ENCODE results near the gene LDHAL6A.

Gene LDHAL6A

GRCh38 chr11:18485913-18486528 lies 30.4 kb downstream of the LDHAL6A start:
- Histone ChIP-seq H3K27me3 (ENCODE audit: insufficient read depth, low read length, poor library complexity, severe bottlenecking) (no peaks in the 10 kb centered on the region), H4K20me1 (ENCODE audit: insufficient read depth, low read length, poor library complexity, severe bottlenecking) (no peaks in the 10 kb centered on the region), H3K9me2 (replicated peaks; ENCODE audit: low read depth, low read length) (no peaks in the 10 kb centered on the region), H3K36me3 (ENCODE audit: insufficient read depth, low read length) (peaks cover 48% of the 10 kb centered on the region), H3K9me3 (ENCODE audit: insufficient read depth, low read depth, low read length) (no peaks in the 10 kb centered on the region), H3K9ac (ENCODE audit: low read depth, low read length, poor library complexity, severe bottlenecking) (no peak overlapping the region), H3F3A (ENCODE audit: low read depth) (no peaks in the 10 kb centered on the region), H3K79me2 (ENCODE audit: insufficient read depth, low read length) (no peaks in the 10 kb centered on the region), H2AFZ (ENCODE audit: low read length) (no peak overlapping the region), H3K4me1 (ENCODE audit: insufficient read depth, low read length, poor library complexity, severe bottlenecking) (no peaks in the 10 kb centered on the region), H3K4me2 (ENCODE audit: low read depth, low read length, poor library complexity, severe bottlenecking) (no peak overlapping the region), H3K4me3 (ENCODE audit: low read length, poor library complexity, severe bottlenecking) (no peak overlapping the region)
- TF ChIP-seq EZH2phosphoT487 (IDR thresholded peaks at IDR 0.05; ENCODE audit: borderline replicate concordance) (no peak), CTCF (conservative IDR thresholded peaks at IDR 0.05; ENCODE audit: low read length) (no peak)

GRCh38 chr11:18490319-18490718 lies 34.7 kb downstream of the LDHAL6A start:
- no peak overlapping the region for H3K4me3 ChIP-seq (ENCODE audit: low read length, poor library complexity, severe bottlenecking)
- no peaks in the 10 kb centered on the region for H3K9me3 ChIP-seq (ENCODE audit: insufficient read depth, low read depth, low read length)
- no peaks in the 10 kb centered on the region for H3K79me2 ChIP-seq (ENCODE audit: insufficient read depth, low read length)
- no peaks in the 10 kb centered on the region for H3K4me1 ChIP-seq (ENCODE audit: insufficient read depth, low read length, poor library complexity, severe bottlenecking)
- H3K9me2 ChIP-seq (replicated peaks; ENCODE audit: low read depth, low read length) = no peaks in the 10 kb centered on the region
- H3K9ac ChIP-seq (ENCODE audit: low read depth, low read length, poor library complexity, severe bottlenecking) = no peak overlapping the region
- no peak overlapping the region for H2AFZ ChIP-seq (ENCODE audit: low read length)
- no peak overlapping the region for H3K4me2 ChIP-seq (ENCODE audit: low read depth, low read length, poor library complexity, severe bottlenecking)
- no peaks in the 10 kb centered on the region for H3K27me3 ChIP-seq (ENCODE audit: insufficient read depth, low read length, poor library complexity, severe bottlenecking)
- H3F3A ChIP-seq (ENCODE audit: low read depth) = no peaks in the 10 kb centered on the region
- no peak for TF ChIP-seq CTCF (conservative IDR thresholded peaks at IDR 0.05; ENCODE audit: low read length)
- TF ChIP-seq EZH2phosphoT487 (IDR thresholded peaks at IDR 0.05; ENCODE audit: borderline replicate concordance) = no peak
- H3K36me3 ChIP-seq (ENCODE audit: insufficient read depth, low read length) = peaks cover 39% of the 10 kb centered on the region; the same call in 1 of the 2 replicates
- H4K20me1 ChIP-seq (ENCODE audit: insufficient read depth, low read length, poor library complexity, severe bottlenecking) = no peaks in the 10 kb centered on the region

- H4K20me1 ChIP-seq (ENCODE audit: insufficient read depth, low read length, poor library complexity, severe bottlenecking) = no peaks in the 10 kb centered on the region
- no peaks in the 10 kb centered on the region for H3F3A ChIP-seq (ENCODE audit: low read depth)
- H3K9me3 ChIP-seq (ENCODE audit: insufficient read depth, low read depth, low read length) = no peaks in the 10 kb centered on the region
- no peaks in the 10 kb centered on the region for H3K9me2 ChIP-seq (replicated peaks; ENCODE audit: low read depth, low read length)
- H3K4me3 ChIP-seq (ENCODE audit: low read length, poor library complexity, severe bottlenecking) = no peak overlapping the region
- H3K79me2 ChIP-seq (ENCODE audit: insufficient read depth, low read length) = no peaks in the 10 kb centered on the region
- no peak overlapping the region for H3K9ac ChIP-seq (ENCODE audit: low read depth, low read length, poor library complexity, severe bottlenecking)
- TF ChIP-seq EZH2phosphoT487 (IDR thresholded peaks at IDR 0.05; ENCODE audit: borderline replicate concordance) = no peak
- TF ChIP-seq CTCF (conservative IDR thresholded peaks at IDR 0.05; ENCODE audit: low read length) = no peak
- H3K36me3 ChIP-seq (ENCODE audit: insufficient read depth, low read length) = peaks cover 42% of the 10 kb centered on the region; the same call in 1 of the 2 replicates
- no peak overlapping the region for H3K4me2 ChIP-seq (ENCODE audit: low read depth, low read length, poor library complexity, severe bottlenecking)
- H2AFZ ChIP-seq (ENCODE audit: low read length) = no peak overlapping the region
- no peaks in the 10 kb centered on the region for H3K27me3 ChIP-seq (ENCODE audit: insufficient read depth, low read length, poor library complexity, severe bottlenecking)
- H3K4me1 ChIP-seq (ENCODE audit: insufficient read depth, low read length, poor library complexity, severe bottlenecking) = no peaks in the 10 kb centered on the region
Measured at GRCh38 chr11:18490736-18491485, 35.3 kb downstream of the LDHAL6A start.
